Mucosa of rectum (tissue), 2 donors: ENCODE results near the gene C2CD2.

ENCODE experiments used
- H3K27ac ChIP-seq, 2 donors: one replicate each; pipeline ENCODE4 v1.7.0; 2013; ENCODE audit warnings: inconsistent platforms in 2 of 2, low read depth in 2 of 2, low read length in 2 of 2
- H3K27me3 ChIP-seq, 2 donors: one replicate each; pipeline ENCODE4 v1.7.0; 2013; ENCODE audit warnings: low read length in 2 of 2; ENCODE audit not compliant: control insufficient read depth in 2 of 2, insufficient read depth in 2 of 2
- H3K36me3 ChIP-seq, 2 donors: one replicate each; pipeline ENCODE4 v1.7.0; 2013; ENCODE audit warnings: low read length in 2 of 2; ENCODE audit not compliant: control insufficient read depth in 2 of 2, insufficient read depth in 2 of 2
- H3K4me1 ChIP-seq, 2 donors: one replicate each; pipeline ENCODE4 v1.7.0; 2013; ENCODE audit warnings: low read length in 2 of 2, mild to moderate bottlenecking in 1 of 2; ENCODE audit not compliant: control insufficient read depth in 2 of 2, insufficient read depth in 2 of 2
- H3K4me3 ChIP-seq, 2 donors: one replicate each; pipeline ENCODE4 v1.7.0; 2013; ENCODE audit warnings: low read length in 2 of 2
- H3K9ac ChIP-seq, 2 donors: one replicate each; pipeline ENCODE4 v1.7.0; 2013; ENCODE audit warnings: low read length in 2 of 2, low read depth in 1 of 2, mild to moderate bottlenecking in 1 of 2
- H3K9me3 ChIP-seq, 2 donors: one replicate each; pipeline ENCODE4 v1.7.0; 2013; ENCODE audit warnings: low read length in 2 of 2; ENCODE audit not compliant: control insufficient read depth in 2 of 2
- donor health status: healthy.
- donor health status: Normal muscosa, but diverticular disease.

C2CD2 gene

GRCh38 chr21:41925767-41926116, 28.1 kb downstream of the C2CD2 start:
- Histone ChIP-seq H3K4me3 (peak overlapping the region; percentile 83 to 85), H3K9ac (peak overlapping the region; percentile 83), H3K27ac (peak overlapping the region; percentile 91 to 92), H3K27me3 (no peaks in the 10 kb centered on the region), H3K9me3 (no peaks in the 10 kb centered on the region), H3K4me1 (peaks cover 12 to 18% of the 10 kb centered on the region in 2 donors), H3K36me3 (no peaks in the 10 kb centered on the region)

- Histone ChIP-seq H3K36me3 (no peaks in the 10 kb centered on the region), H3K27ac (peak overlapping the region in 1 of 2 donors; percentile 48), H3K9ac (no peak overlapping the region), H3K4me1 (peaks cover 12 to 18% of the 10 kb centered on the region in 2 donors), H3K27me3 (no peaks in the 10 kb centered on the region), H3K4me3 (no peak overlapping the region), H3K9me3 (no peaks in the 10 kb centered on the region)
Observed at GRCh38 chr21:41924368-41924754, 29.5 kb downstream of the C2CD2 start.

GRCh38 chr21:41923631-41924367, 30.0 kb downstream of the C2CD2 start:
- Histone ChIP-seq H3K9ac (no peak overlapping the region), H3K9me3 (no peaks in the 10 kb centered on the region), H3K4me1 (peaks cover 12 to 18% of the 10 kb centered on the region in 2 donors), H3K27ac (peak overlapping the region; percentile 48 to 71), H3K36me3 (no peaks in the 10 kb centered on the region), H3K27me3 (no peaks in the 10 kb centered on the region), H3K4me3 (no peak overlapping the region)

- H3K4me1 ChIP-seq: peaks cover 10 to 18% of the 10 kb centered on the region in 2 donors
Observed at GRCh38 chr21:41923186-41923585, 30.6 kb downstream of the C2CD2 start.

GRCh38 chr21:41921021-41921420, 32.8 kb downstream of the C2CD2 start:
- no peak overlapping the region for H3K4me3 ChIP-seq
- H3K27ac ChIP-seq: no peak overlapping the region
- H3K9ac ChIP-seq: no peak overlapping the region
- peaks cover 10 to 14% of the 10 kb centered on the region in 2 donors for H3K36me3 ChIP-seq
- no peaks in the 10 kb centered on the region for H3K9me3 ChIP-seq
- peaks cover 8 to 9% of the 10 kb centered on the region in 2 donors for H3K4me1 ChIP-seq
- no peaks in the 10 kb centered on the region for H3K27me3 ChIP-seq

More at GRCh38 chr21:41923186-41923585, 30.6 kb downstream of the C2CD2 start:
- no peaks in the 10 kb centered on the region for H3K9me3 ChIP-seq
- H3K36me3 ChIP-seq: peaks cover under 1% of the 10 kb centered on the region in 2 donors
- no peaks in the 10 kb centered on the region for H3K27me3 ChIP-seq
- H3K27ac ChIP-seq: peak overlapping the region in 1 of 2 donors; percentile 71
- no peak overlapping the region for H3K9ac ChIP-seq
- no peak overlapping the region for H3K4me3 ChIP-seq

GRCh38 chr21:41920476-41920875, 33.3 kb downstream of the C2CD2 start:
- Histone ChIP-seq H3K4me1 (peaks cover 3 to 5% of the 10 kb centered on the region in 2 donors), H3K4me3 (no peak overlapping the region), H3K27me3 (no peaks in the 10 kb centered on the region), H3K9me3 (no peaks in the 10 kb centered on the region), H3K27ac (no peak overlapping the region), H3K9ac (no peak overlapping the region), H3K36me3 (peaks cover 13 to 16% of the 10 kb centered on the region in 2 donors)

GRCh38 chr21:41919666-41920398, 34.0 kb downstream of the C2CD2 start:
- Histone ChIP-seq H3K4me1 (peaks cover 3 to 5% of the 10 kb centered on the region in 2 donors), H3K36me3 (peaks cover 13 to 16% of the 10 kb centered on the region in 2 donors), H3K9ac (no peak overlapping the region)

GRCh38 chr21:41918561-41919358, 35.1 kb downstream of the C2CD2 start:
- Histone ChIP-seq H3K36me3 (peaks cover 13 to 20% of the 10 kb centered on the region in 2 donors), H3K27ac (no peak overlapping the region), H3K9me3 (no peaks in the 10 kb centered on the region), H3K27me3 (no peaks in the 10 kb centered on the region), H3K4me3 (no peak overlapping the region), H3K4me1 (peaks cover 2 to 4% of the 10 kb centered on the region in 2 donors), H3K9ac (no peak overlapping the region)

More at GRCh38 chr21:41919666-41920398, 34.0 kb downstream of the C2CD2 start:
- no peaks in the 10 kb centered on the region for H3K9me3 ChIP-seq
- no peaks in the 10 kb centered on the region for H3K27me3 ChIP-seq
- no peak overlapping the region for H3K4me3 ChIP-seq
- no peak overlapping the region for H3K27ac ChIP-seq

- Histone ChIP-seq H3K4me3 (no peak overlapping the region), H3K9me3 (no peaks in the 10 kb centered on the region), H3K36me3 (peaks cover 21 to 30% of the 10 kb centered on the region in 2 donors), H3K27ac (no peak overlapping the region), H3K27me3 (no peaks in the 10 kb centered on the region), H3K9ac (no peak overlapping the region), H3K4me1 (no peaks in the 10 kb centered on the region)
Observed at GRCh38 chr21:41917531-41917930, 36.3 kb downstream of the C2CD2 start.
